HL-60 (cell line): ENCODE measurements around the gene NT5DC3.

Experiments used
- DNase-seq, 2 experiments: peaks; one replicate each; pipeline ENCODE4 v3.0.0-alpha.2; 2010 to 2020; ENCODE audit warnings: low read depth in 1 of 2, low spot score in 1 of 2
- H3K27ac ChIP-seq: fragments of 250-450 bp; sonication (Bioruptor Pico); replicated peaks from 2 replicates; pipeline ENCODE4 v1.5.1; 2020; ENCODE audit warnings: mild to moderate bottlenecking, moderate library complexity
- H3K27me3 ChIP-seq: fragments of 250-450 bp; sonication (Bioruptor Pico); 2 replicates; pipeline ENCODE4 v1.5.1; 2021; ENCODE audit warnings: mild to moderate bottlenecking, moderate library complexity; ENCODE audit not compliant: insufficient read depth, poor library complexity, severe bottlenecking
- H3K4me3 ChIP-seq: replicated peaks from 2 replicates; pipeline ENCODE4 v1.5.1; 2011; ENCODE audit warnings: mild to moderate bottlenecking, control low read depth, low read length; ENCODE audit not compliant: insufficient read depth
- CTCF ChIP-seq: IDR thresholded peaks from one replicate; pipeline ENCODE4 v1.5.1; 2011; ENCODE audit warnings: low read length, control low read depth, inconsistent platforms; ENCODE audit not compliant: insufficient read depth
- GABPA ChIP-seq: IDR thresholded peaks from 2 replicates; pipeline ENCODE4 v1.6.1; 2012; ENCODE audit warnings: low read depth
- POLR2AphosphoS5 ChIP-seq: IDR thresholded peaks from 2 replicates; pipeline ENCODE4 v1.6.1; 2012; ENCODE audit warnings: low read depth
- REST ChIP-seq: IDR thresholded peaks from 2 replicates; pipeline ENCODE4 v1.6.1; 2012; ENCODE audit warnings: low read depth; ENCODE audit not compliant: insufficient replicate concordance
- SPI1 ChIP-seq: IDR thresholded peaks from 2 replicates; pipeline ENCODE4 v1.6.1; 2012; ENCODE audit warnings: low read depth, mild to moderate bottlenecking, borderline replicate concordance

The NT5DC3 gene

DNA sequence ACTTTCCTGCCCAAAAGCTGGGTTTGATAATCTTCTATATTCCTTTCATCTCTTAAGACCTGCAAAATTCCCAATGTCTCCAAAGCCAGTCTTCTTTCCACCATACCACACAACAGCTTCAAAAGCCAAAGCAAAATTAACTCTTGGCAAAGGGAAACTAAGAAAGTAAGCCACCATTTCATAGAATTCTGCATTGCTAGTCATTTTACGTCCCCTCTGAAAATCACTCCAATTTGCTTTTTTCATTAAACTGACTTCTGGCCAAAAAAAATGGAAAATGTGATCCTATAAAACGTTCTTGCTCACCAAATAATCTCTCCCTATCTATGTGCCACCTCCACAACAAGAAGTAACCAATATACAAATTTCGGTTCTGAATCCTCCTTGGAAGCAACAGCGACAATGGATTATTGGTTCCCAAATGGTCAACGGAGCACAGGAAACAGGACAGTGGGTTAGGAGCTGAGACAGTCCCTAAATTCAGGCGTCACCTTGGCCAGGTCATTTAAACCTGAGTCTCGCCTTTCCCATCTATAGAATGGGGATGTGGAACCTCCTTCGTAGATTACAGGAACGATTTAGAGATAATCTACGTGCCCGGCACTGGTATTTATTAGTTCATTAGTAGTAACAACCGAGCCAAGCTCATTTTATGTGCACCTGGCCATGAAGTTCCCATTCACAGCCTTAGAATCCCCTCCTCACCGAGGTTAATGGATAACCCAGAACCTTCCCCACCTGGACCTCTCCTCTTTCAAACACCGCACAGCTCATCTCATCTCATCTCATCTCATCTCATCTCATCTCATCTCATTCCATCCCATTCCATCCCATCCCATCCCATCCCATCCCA lies 1.2 kb downstream of the NT5DC3 start:
- H3K27ac ChIP-seq, result no peak overlapping the region
- DNase-seq, result no peak
- no peaks in the 10 kb centered on the region for H3K27me3 ChIP-seq
- TF ChIP-seq CTCF (no peak), REST (no peak), SPI1 (no peak), POLR2AphosphoS5 (no peak)
- peak overlapping the region; percentile 95 for H3K4me3 ChIP-seq

DNA sequence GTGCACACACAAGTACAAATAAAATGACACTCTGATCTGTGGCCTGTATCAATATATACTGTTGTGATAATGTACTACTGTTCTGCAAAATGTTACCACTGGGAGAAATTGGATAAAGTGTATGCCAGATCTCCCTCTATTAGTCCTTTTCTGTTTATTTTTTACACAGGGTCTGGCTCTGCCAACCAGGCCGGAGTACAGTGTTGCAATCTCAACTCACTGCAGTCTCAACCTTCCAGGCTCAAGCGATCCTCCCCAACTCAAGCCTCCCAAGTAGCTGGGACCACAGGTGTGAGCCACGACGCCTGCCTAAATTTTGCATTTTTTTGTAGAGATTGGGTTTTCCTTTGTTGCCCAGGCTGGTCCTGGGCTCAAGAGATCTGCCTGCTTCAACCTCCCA lies 1.9 kb downstream of the NT5DC3 start:
- no peak for DNase-seq
- Histone ChIP-seq H3K27ac (no peak overlapping the region), H3K4me3 (no peak overlapping the region), H3K27me3 (no peaks in the 10 kb centered on the region)
- TF ChIP-seq CTCF (no peak), REST (no peak), POLR2AphosphoS5 (no peak), SPI1 (no peak), GABPA (no peak)

DNA sequence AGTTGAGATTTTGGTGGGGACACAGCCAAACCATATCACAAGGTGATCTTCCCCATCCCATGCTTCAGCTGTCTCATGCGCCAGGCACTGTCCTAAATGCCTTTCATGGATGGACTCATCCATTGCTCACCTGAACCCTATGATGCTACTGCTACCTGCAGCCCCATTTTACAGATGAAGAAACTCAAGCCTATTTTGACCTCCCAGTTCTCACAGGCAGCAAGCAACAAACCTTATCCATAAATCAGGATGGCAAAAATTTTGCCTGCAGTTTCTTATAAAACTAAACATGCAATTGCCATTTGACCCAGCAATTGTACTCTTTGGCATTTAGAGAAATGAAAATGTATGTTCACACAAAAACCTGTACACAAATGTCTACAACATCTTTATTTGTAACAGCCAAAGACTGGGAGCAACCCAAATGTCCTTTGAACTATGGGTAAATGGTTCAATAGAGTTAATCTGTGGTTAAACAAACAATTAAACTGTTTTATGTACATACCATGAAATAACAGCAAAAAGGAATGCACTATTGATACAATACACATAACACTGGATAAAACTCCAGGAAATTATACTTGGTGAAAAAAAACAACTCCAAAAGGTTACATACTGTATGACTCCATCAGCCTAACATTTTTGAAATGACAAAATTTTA lies 2.6 kb downstream of the NT5DC3 start:
- H3K4me3 ChIP-seq, result no peak overlapping the region

More for the DNA sequence above, 2.6 kb downstream of the NT5DC3 start:
- Histone ChIP-seq H3K27ac (no peak overlapping the region), H3K27me3 (no peaks in the 10 kb centered on the region)
- TF ChIP-seq POLR2AphosphoS5, result no peak
- TF ChIP-seq SPI1, result no peak
- no peak for TF ChIP-seq REST
- TF ChIP-seq CTCF, result no peak
- DNase-seq, result no peak
